IMR-90 (cell line): Measurements from ENCODE around the gene SYNE3. TPM values are rescaled to one million over a fixed set of nuclear protein-coding genes. Genes with fewer than 3 reads are reported as not detected.

Experiments
- ATAC-seq: fragments of 200-7000 bp; cut with Tn5 transposase; 2 replicates; pipeline ENCODE4 v1.9.1; 2020; ENCODE audit warnings: low read depth, mild to moderate bottlenecking, moderate library complexity
- BruUV-seq: library from RNA; stranded (reverse); fragments of 400-500 nt; replicated peaks from 2 replicates; lab custom pipeline; 2021; lab: Mats Ljungman, UMichigan
- CTCF ChIA-PET: fragments of 300-600 bp; formaldehyde crosslinking; extraction: SDS; loops from one replicate; lab custom pipeline; 2021; ENCODE audit warnings: antibody characterized with exemption; lab: Yijun Ruan, JAX
- POLR2A ChIA-PET: fragments of 300-600 bp; sonication (Branson Sonifier 250); formaldehyde crosslinking; loops from one replicate; lab custom pipeline; 2022; ENCODE audit warnings: antibody characterized with exemption; ENCODE audit not compliant: unreplicated experiment; lab: Charles Lee
- DNase-seq: peaks from one replicate; pipeline ENCODE4 v3.0.0; 2013
- H2AFZ ChIP-seq: replicated peaks from 2 replicates; pipeline ENCODE3; 2013; ENCODE audit warnings: low read length, mild to moderate bottlenecking; ENCODE audit not compliant: poor library complexity
- H2AK5ac ChIP-seq: 2 replicates; pipeline ENCODE4 v1.6.1; 2013; ENCODE audit warnings: low read depth, low read length, inconsistent platforms
- H2AK9ac ChIP-seq: replicated peaks from 2 replicates; pipeline ENCODE3; 2013; ENCODE audit warnings: mild to moderate bottlenecking, low read depth, low read length, moderate library complexity; ENCODE audit not compliant: poor library complexity
- H2BK120ac ChIP-seq: 2 replicates; pipeline ENCODE4 v1.6.1; 2013; ENCODE audit warnings: low read depth, low read length, inconsistent platforms
- H2BK15ac ChIP-seq: 3 replicates; pipeline ENCODE4 v1.6.1; 2013; ENCODE audit warnings: low read depth, low read length, inconsistent platforms
- H2BK20ac ChIP-seq: 2 replicates; pipeline ENCODE4 v1.6.1; 2013; ENCODE audit warnings: low read depth, mild to moderate bottlenecking, inconsistent platforms, low read length, moderate library complexity
- H2BK5ac ChIP-seq: 2 replicates; pipeline ENCODE4 v1.6.1; 2013; ENCODE audit warnings: mild to moderate bottlenecking, low read depth, low read length, inconsistent platforms; ENCODE audit not compliant: poor library complexity, severe bottlenecking
- H3K14ac ChIP-seq: replicated peaks from 2 replicates; pipeline ENCODE4 v1.6.1; 2013; ENCODE audit warnings: low read depth, low read length, inconsistent platforms
- H3K18ac ChIP-seq: 2 replicates; pipeline ENCODE4 v1.6.1; 2013; ENCODE audit warnings: low read depth, low read length, control low read depth
- H3K23ac ChIP-seq: 2 replicates; pipeline ENCODE4 v1.6.1; 2013; ENCODE audit warnings: low read depth, low read length, inconsistent platforms
- H3K27ac ChIP-seq: 2 replicates; pipeline ENCODE4 v1.5.1; 2013; ENCODE audit warnings: mild to moderate bottlenecking, control low read depth, low read length; ENCODE audit not compliant: insufficient read depth
- H3K27me3 ChIP-seq: 2 replicates; pipeline ENCODE4 v1.6.1; 2013; ENCODE audit warnings: low read length; ENCODE audit not compliant: control insufficient read depth, insufficient read depth
- H3K36me3 ChIP-seq: 2 replicates; pipeline ENCODE4 v1.6.1; 2013; ENCODE audit warnings: low read length, mixed read lengths; ENCODE audit not compliant: control insufficient read depth, insufficient read depth
- H3K4ac ChIP-seq: 2 replicates; pipeline ENCODE4 v1.6.1; 2013; ENCODE audit warnings: low read depth, low read length, inconsistent platforms
- H3K4me1 ChIP-seq: 2 replicates; pipeline ENCODE4 v1.6.1; 2013; ENCODE audit warnings: low read length, mixed read lengths; ENCODE audit not compliant: control insufficient read depth, insufficient read depth
- H3K4me2 ChIP-seq: 2 replicates; pipeline ENCODE4 v1.6.1; 2013; ENCODE audit warnings: low read depth, mild to moderate bottlenecking, control low read depth, low read length, moderate library complexity
- H3K4me3 ChIP-seq: 2 replicates; pipeline ENCODE4 v1.5.1; 2013; ENCODE audit warnings: low read depth, mild to moderate bottlenecking, control low read depth, low read length, moderate library complexity; ENCODE audit not compliant: insufficient read depth
- H3K56ac ChIP-seq: 2 replicates; pipeline ENCODE4 v1.6.1; 2013; ENCODE audit warnings: low read length, inconsistent platforms; ENCODE audit not compliant: insufficient read depth; ENCODE audit errors: extremely low read depth
- H3K79me1 ChIP-seq, 2 experiments: 2 replicates each; pipeline ENCODE4 v1.6.1; 2013; ENCODE audit warnings: low read length in 2 of 2, inconsistent platforms in 1 of 2, low read depth in 1 of 2
- H3K9ac ChIP-seq: 2 replicates; pipeline ENCODE4 v1.6.1; 2013; ENCODE audit warnings: low read depth, low read length, control low read depth
- H3K9me1 ChIP-seq: 2 replicates; pipeline ENCODE4 v1.6.1; 2013; ENCODE audit warnings: low read length, inconsistent platforms; ENCODE audit not compliant: insufficient read depth
- H3K9me3 ChIP-seq: 2 replicates; pipeline ENCODE4 v1.6.1; 2013; ENCODE audit warnings: low read length; ENCODE audit not compliant: control insufficient read depth, insufficient read depth
- H4K20me1 ChIP-seq: 2 replicates; pipeline ENCODE4 v1.6.1; 2013; ENCODE audit warnings: low read length, inconsistent platforms; ENCODE audit not compliant: insufficient read depth
- H4K5ac ChIP-seq: 2 replicates; pipeline ENCODE4 v1.6.1; 2013; ENCODE audit warnings: mild to moderate bottlenecking, low read depth, low read length, control low read depth
- H4K8ac ChIP-seq, 2 experiments: 2 replicates each; pipeline ENCODE4 v1.6.1; 2013; ENCODE audit warnings: low read depth in 2 of 2, low read length in 2 of 2, control low read depth in 1 of 2, inconsistent platforms in 1 of 2
- H4K91ac ChIP-seq: 2 replicates; pipeline ENCODE4 v1.6.1; 2013; ENCODE audit warnings: low read depth, low read length, inconsistent platforms; ENCODE audit not compliant: insufficient read depth
- BHLHE40 ChIP-seq: fragments of 150-350 bp; IDR thresholded peaks from 2 replicates; pipeline ENCODE4 v1.6.1; 2016; ENCODE audit warnings: mild to moderate bottlenecking, low read depth, low read length
- CEBPB ChIP-seq: IDR thresholded peaks from 2 replicates; pipeline ENCODE4 v1.6.1; 2012; ENCODE audit warnings: low read depth, low read length, improper control_type of control experiment
- CHD1 ChIP-seq: IDR thresholded peaks from 2 replicates; pipeline ENCODE4 v1.6.1; 2012; ENCODE audit warnings: low read depth, low read length, improper control_type of control experiment
- CTCF ChIP-seq: conservative IDR thresholded peaks from 2 replicates; pipeline ENCODE4 v1.5.1; 2012; ENCODE audit warnings: mild to moderate bottlenecking, low read depth, low read length, improper control_type of control experiment
- MAFK ChIP-seq: IDR thresholded peaks from 2 replicates; pipeline ENCODE4 v1.6.1; 2012; ENCODE audit warnings: low read depth, low read length, improper control_type of control experiment
- MAZ ChIP-seq: IDR thresholded peaks from 2 replicates; pipeline ENCODE4 v1.6.1; 2012; ENCODE audit warnings: low read depth, mild to moderate bottlenecking, low read length, improper control_type of control experiment, moderate library complexity, borderline replicate concordance
- MXI1 ChIP-seq: IDR thresholded peaks from 2 replicates; pipeline ENCODE4 v1.6.1; 2012; ENCODE audit warnings: low read depth, mild to moderate bottlenecking, low read length, moderate library complexity, borderline replicate concordance
- NFE2L2 ChIP-seq: fragments of 150-350 bp; IDR thresholded peaks from 2 replicates; pipeline ENCODE4 v1.6.1; 2016; ENCODE audit warnings: low read depth, mild to moderate bottlenecking, low read length
- POLR2A ChIP-seq: IDR thresholded peaks from 2 replicates; pipeline ENCODE4 v1.6.1; 2012; ENCODE audit warnings: mild to moderate bottlenecking, low read depth, low read length
- RAD21 ChIP-seq: IDR thresholded peaks from 2 replicates; pipeline ENCODE4 v1.6.1; 2012; ENCODE audit warnings: low read length, improper control_type of control experiment
- RCOR1 ChIP-seq: IDR thresholded peaks from 2 replicates; pipeline ENCODE4 v1.6.1; 2012; ENCODE audit warnings: mild to moderate bottlenecking, low read length, improper control_type of control experiment; ENCODE audit not compliant: insufficient replicate concordance
- RFX5 ChIP-seq: IDR thresholded peaks from 2 replicates; pipeline ENCODE4 v1.8.0; 2012; ENCODE audit warnings: low read depth, mild to moderate bottlenecking, low read length, moderate library complexity
- SMC3 ChIP-seq: fragments of 150-350 bp; IDR thresholded peaks from 2 replicates; pipeline ENCODE4 v1.6.1; 2016; ENCODE audit warnings: low read depth, mild to moderate bottlenecking, antibody characterized with exemption, low read length, moderate library complexity
- WGBS, 2 experiments: methylation state at CpG; one replicate each; pipeline versions ENCODE4 v1.1.5 to v1.1.7; 2013; ENCODE audit warnings: missing lambda C conversion rate in 2 of 2; ENCODE audit not compliant: insufficient read length in 1 of 2; ENCODE audit errors: extremely low coverage in 2 of 2; 5-methylcytosine and 5-hydroxymethylcytosine counted together
- dilution Hi-C: fragments of 300-500 bp; cut with HindIII; formaldehyde crosslinking; loops from one replicate; pipeline ENCODE4 v1.14.3; 2018; ENCODE audit warnings: low sequenced_read_pairs; ENCODE audit not compliant: unreplicated experiment
- in situ Hi-C: fragments of 300-500 bp; cut with MboI; formaldehyde crosslinking; loops from 3 replicates; pipeline ENCODE4 v1.14.3; 2019; ENCODE audit warnings: low sequenced_read_pairs, inconsistent platforms, mixed read lengths
- intact Hi-C: fragments of 100-400 bp; cut with micrococcal nuclease; formaldehyde crosslinking; loops from 2 replicates; pipeline ENCODE4 v1.10.0; 2022
- polyA plus RNA-seq, 3 experiments: library from polyadenylated mRNA; depleted of rRNA; stranded (reverse); fragments of >200 nt; gene quantifications; 2 replicates each; pipeline ENCODE4 v1.2.3, GENCODE V29; 2012; ENCODE audit warnings: low replicate concordance in 1 of 3
- total RNA-seq: library from RNA; depleted of rRNA; stranded (reverse); fragments of >200 nt; gene quantifications from 2 replicates; pipeline ENCODE4 v1.2.3, GENCODE V29; 2012
- TF ChIP-seq, protein P1 (sequence below): fragments of 150-350 bp; IDR thresholded peaks from 2 replicates; pipeline ENCODE4 v1.6.1; 2016; ENCODE audit warnings: low read depth, mild to moderate bottlenecking, low read length, moderate library complexity, borderline replicate concordance

SYNE3 gene
- total and polyA plus RNA-seq, 2 of the 4 experiments (the other 2 are of a cell fraction), result 2.9 to 5.0 TPM

GRCh38 chr14:95534299-95535225 is 18.1 kb upstream of the SYNE3 start, which contains the start of gene GLRX5:
Gene GLRX5, plus strand, starts transcription at chr14:95535050. Its CDS starts 40 bp downstream, at chr14:95535090.
- WGBS, 2 experiments, result 0% methylated on average over 20 of the region's 97 CpGs; no CpG with 5 or more reads in 1 of the 2 experiments
- H2BK15ac ChIP-seq, result peak within 1 kb of the TSS; percentile 43; the same call in 1 of the 3 replicates
- in situ Hi-C loops, result loop anchor here (25.0 kb wide), 1 partner anchor 728 kb away; the partner anchor contains the start of gene BDKRB1
- TF ChIP-seq RCOR1, result no peak
- peak; percentile 87 for TF ChIP-seq BHLHE40
- TF ChIP-seq CHD1, result no peak
- peak; percentile 68 for TF ChIP-seq POLR2A
- no peak for TF ChIP-seq NFE2L2
- TF ChIP-seq CTCF, result no peak
- TF ChIP-seq MAZ, result no peak
- TF ChIP-seq RAD21, result no peak
- no peak for TF ChIP-seq RFX5
- TF ChIP-seq SMC3, result no peak
- TF ChIP-seq MAFK, result no peak
- peak; percentile 98 for TF ChIP-seq MXI1
- TF ChIP-seq, protein P1, sequence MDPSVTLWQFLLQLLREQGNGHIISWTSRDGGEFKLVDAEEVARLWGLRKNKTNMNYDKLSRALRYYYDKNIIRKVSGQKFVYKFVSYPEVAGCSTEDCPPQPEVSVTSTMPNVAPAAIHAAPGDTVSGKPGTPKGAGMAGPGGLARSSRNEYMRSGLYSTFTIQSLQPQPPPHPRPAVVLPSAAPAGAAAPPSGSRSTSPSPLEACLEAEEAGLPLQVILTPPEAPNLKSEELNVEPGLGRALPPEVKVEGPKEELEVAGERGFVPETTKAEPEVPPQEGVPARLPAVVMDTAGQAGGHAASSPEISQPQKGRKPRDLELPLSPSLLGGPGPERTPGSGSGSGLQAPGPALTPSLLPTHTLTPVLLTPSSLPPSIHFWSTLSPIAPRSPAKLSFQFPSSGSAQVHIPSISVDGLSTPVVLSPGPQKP, result no peak
- no peak; the same call in 1 of the 2 replicates for TF ChIP-seq CEBPB

More at GRCh38 chr14:95534299-95535225, 18.1 kb upstream of the SYNE3 start, which contains the start of gene GLRX5:
- peak within 1 kb of the TSS; percentile 88 for H2AFZ ChIP-seq
- no peaks in the 10 kb centered on the region for H3K27me3 ChIP-seq
- peak within 1 kb of the TSS; percentile 87 for H3K23ac ChIP-seq
- peak within 1 kb of the TSS; percentile 83 for H3K9ac ChIP-seq
- ChIA-PET POLR2A (interaction anchor here (1.0 kb wide), 1 partner anchor 23 kb away, joined by 13 read pairs; no protein-coding TSS in a partner anchor), CTCF (interaction anchor here (0.6 to 2.0 kb wide), 3 partner anchors 10 to 980 kb away, joined by 3 to 6 read pairs (median 5); no protein-coding TSS in a partner anchor)
- peak within 1 kb of the TSS; percentile 71 for H3K4me3 ChIP-seq
- peak within 1 kb of the TSS; percentile 97 for H3K4me2 ChIP-seq
- peak within 1 kb of the TSS; percentile 97 for H3K14ac ChIP-seq
- ATAC-seq (peak; percentile 86), DNase-seq (peak; percentile 100)
- H4K91ac ChIP-seq, result peak within 1 kb of the TSS; percentile 87
- peak within 1 kb of the TSS; percentile 28 to 73 for H4K8ac ChIP-seq
- peak within 1 kb of the TSS; percentile 0 for H4K5ac ChIP-seq
- H3K56ac ChIP-seq, result peak within 1 kb of the TSS; percentile 72
- peak within 1 kb of the TSS; percentile 90 for H3K27ac ChIP-seq
- H3K79me1 ChIP-seq, result peaks cover 33 to 68% of the 10 kb centered on the region in 2 experiments
- peak within 1 kb of the TSS; percentile 95 for H3K4ac ChIP-seq
- H3K18ac ChIP-seq, result no peak within 1 kb of the TSS
- H4K20me1 ChIP-seq, result peaks cover 41% of the 10 kb centered on the region
- peak within 1 kb of the TSS; percentile 66; the same call in 1 of the 2 replicates for H2BK120ac ChIP-seq
- H2BK20ac ChIP-seq, result no peak within 1 kb of the TSS
- intact Hi-C loops, result loop anchor here (5.0 to 10.0 kb wide), 4 partner anchors 310 to 932 kb away; no protein-coding TSS in a partner anchor
- dilution Hi-C loops, result no loop called here
- H3K9me1 ChIP-seq, result peaks cover 16% of the 10 kb centered on the region
- no peaks in the 10 kb centered on the region for H3K9me3 ChIP-seq
- H2AK9ac ChIP-seq, result peak within 1 kb of the TSS; percentile 95
- peak within 1 kb of the TSS; percentile 87 for H2AK5ac ChIP-seq
- peak within 1 kb of the TSS; percentile 70 for H2BK5ac ChIP-seq
- peaks cover 13% of the 10 kb centered on the region for H3K4me1 ChIP-seq
- H3K36me3 ChIP-seq, result no peaks in the 10 kb centered on the region
- BruUV-seq, result no TSS peak
